Ureter (tissue), 1 donor: ENCODE measurements around the gene CCNYL1. TPM values are rescaled to one million over a fixed set of nuclear protein-coding genes. Genes with fewer than 3 reads are reported as not detected.
"Not testable (repeated sequence)": the region's sequence is repeated elsewhere in the genome, so short reads cannot be mapped to it uniquely, and the experiment has no call there.

Experiments used
- DNase-seq: peaks from one replicate; pipeline ENCODE4 v3.0.0-alpha.2; 2020; ENCODE audit warnings: low spot score
- total RNA-seq: library from RNA; stranded (reverse); gene quantifications from one replicate; pipeline ENCODE4 v1.2.4, GENCODE V29; 2023
- donor health status: DM: yes; HTN: yes; CAD: no.

CCNYL1 gene
- total RNA-seq, 1 donor from 2014 or later, result 21.1 TPM

DNA sequence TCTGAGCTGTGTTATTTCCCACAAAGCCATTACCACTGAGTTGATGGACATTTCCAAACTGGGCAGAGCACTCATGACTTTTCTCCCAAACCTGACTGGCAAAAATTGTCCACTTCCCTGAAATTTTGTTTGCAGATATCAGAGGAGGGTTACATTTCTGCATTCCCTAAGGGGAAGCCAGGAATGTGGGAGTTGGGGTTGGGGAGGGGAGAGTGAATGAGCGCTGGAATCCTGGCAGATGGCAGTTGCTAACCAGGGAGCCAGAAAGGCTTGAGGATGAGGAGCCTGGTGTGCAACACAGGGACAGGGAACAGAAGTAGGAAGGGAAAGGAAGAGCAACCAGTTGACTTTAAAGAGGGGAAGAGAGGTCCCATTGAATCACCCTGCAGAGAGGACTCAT is 14.0 kb upstream of the CCNYL1 start:
- DNase-seq, result no peak

- no peak for DNase-seq
Observed at GRCh38 chr2:207698301-207698700, 13.1 kb upstream of the CCNYL1 start.

DNA sequence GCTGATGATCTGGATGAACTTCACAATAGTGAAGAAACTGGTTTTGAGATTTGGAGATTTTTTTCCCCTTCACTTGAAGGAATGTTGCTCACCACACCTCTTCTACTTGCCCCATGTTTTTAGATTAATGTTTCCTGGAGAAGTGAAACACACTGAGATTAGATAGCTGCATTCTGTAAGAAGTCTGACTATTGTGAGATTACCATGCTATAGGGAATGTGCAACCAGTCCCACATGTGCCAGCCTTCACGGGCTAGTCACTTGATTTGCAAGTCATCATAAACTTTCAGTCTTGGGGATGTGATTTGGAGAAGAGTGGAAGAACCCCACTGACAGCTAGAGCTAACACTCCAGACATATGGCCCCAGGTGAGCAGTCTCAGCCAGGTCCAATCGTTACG is 7.4 kb upstream of the CCNYL1 start:
- DNase-seq, result no peak

DNA sequence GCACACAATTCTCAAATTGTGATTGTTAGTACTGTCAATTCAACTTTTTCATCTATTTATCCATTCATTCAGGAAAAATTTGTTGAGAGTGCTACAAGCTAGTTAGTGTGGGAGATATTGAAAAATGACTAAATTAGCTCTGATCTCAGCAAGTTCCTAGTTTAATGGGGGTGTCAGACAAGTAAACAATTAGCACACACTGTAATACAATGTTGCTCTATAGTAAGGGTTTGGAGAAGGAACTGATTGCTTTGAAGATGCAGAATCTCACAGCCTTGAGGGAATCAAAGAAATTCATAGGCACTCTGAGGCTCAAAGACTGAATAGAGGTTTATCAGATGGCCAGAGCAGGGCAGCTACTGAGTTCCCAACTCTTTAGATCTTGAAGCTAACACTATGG is 6.8 kb upstream of the CCNYL1 start:
- DNase-seq, result no peak

- no peak for DNase-seq
Observed at GRCh38 chr2:207706936-207707860, 4.2 kb upstream of the CCNYL1 start.

DNA sequence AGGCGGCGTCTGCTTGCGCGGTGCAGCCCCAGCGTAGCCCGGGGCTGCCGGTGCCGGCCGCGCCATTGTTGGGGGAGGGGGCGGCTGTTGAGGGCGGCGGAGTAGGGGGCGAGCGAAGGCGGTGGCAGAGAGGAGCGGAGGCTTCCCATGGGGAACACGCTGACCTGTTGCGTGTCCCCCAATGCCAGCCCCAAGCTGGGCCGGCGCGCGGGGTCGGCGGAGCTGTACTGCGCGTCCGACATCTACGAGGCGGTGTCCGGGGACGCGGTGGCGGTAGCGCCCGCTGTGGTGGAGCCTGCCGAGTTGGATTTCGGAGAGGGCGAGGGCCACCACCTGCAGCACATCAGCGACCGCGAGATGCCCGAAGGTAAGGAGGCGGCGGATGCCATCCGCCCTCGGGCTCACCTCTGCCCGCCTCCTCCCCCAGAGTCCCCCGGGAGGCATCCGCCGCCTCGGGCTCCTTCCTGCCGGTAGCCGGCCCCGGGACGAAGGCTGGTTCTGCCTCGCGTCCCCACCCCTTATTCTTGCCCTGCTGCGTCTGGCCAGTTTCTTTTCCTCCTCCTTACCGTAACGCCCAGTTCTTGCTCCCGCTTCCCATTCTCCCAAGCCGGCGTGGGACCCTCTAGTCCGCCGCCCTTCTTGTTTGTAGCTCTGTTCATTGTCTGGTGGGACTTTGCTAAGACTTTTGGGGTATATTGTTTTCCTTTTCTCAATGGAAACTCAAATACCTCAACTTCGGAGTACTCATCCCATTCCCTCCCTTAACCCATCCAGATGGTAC is 500 bp downstream of the CCNYL1 start:
- DNase-seq, result peak; percentile 57

DNA sequence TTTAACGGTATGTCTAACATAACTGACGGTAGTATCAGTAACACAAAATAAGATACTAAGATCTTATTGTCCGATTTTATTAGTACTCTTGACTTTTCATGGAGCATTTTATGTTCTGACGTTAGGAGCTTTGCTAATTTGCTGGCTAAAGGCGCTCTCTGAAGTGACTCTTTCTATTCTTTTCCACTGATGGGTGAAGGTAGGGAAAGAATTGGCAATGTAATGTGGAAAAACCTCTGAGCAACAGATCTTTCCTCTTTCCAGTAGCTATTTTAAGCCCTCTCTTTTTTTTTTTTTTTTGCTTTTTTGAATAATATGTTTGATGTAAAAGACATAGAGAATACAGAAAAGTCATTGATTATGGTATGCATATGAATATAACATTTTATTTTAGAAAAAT is 4.6 kb downstream of the CCNYL1 start:
- DNase-seq, result no peak

DNA sequence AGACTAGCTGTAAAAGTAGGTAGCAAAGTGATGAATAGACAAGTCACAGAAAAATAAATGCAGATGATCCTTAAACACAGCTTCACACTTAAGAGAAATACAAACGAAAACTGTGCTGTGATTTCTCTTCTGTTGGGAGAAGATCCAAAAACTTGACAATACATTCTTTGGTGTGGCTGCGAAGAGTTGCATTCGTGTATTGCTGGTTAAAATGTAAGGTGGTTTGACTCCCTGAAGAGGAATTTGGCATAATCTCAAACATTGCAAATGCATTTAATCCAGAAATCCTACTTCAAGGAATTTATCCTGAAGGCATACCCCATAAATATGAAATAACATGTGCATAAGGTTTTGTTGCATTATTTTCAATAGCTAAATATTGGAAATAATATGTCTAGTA is 7.1 kb downstream of the CCNYL1 start:
- no peak for DNase-seq

GRCh38 chr2:207719008-207719407 is 7.6 kb downstream of the CCNYL1 start:
- DNase-seq, result no peak

GRCh38 chr2:207719655-207720054 is 8.2 kb downstream of the CCNYL1 start:
- DNase-seq, result not testable (repeated sequence)

DNA sequence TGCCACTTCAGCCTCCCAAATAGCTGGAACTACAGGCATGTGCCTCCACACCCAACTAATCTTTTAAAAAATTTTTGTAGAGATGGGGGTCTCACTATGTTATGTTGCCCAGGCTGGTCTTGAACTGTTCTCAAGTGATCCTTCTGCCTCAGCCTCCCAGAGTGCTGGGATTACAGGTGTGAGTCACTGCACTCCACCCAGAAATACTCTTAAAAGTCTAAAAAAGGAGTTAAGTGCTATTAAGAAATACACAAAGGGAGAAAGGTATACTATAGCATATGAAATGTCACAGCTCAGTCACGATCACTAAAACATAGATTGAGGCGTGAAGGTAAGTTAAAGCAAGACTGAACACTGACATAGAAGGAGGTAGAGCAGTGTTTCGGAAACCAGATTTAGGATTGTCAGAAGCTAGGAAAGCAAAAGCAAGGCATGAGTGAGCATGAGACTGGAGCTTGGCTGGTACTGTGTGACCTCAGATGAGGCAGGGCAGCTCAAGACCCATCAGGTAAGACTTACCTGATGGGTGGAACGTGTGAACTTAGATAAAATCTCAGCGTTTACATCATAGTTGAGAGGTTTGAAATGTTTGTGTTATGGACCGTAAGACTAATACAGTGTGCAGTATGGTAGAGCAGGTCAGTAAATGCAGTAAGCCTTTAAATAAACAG is 9.2 kb downstream of the CCNYL1 start:
- no peak for DNase-seq

- DNase-seq, result no peak
Observed at GRCh38 chr2:207722773-207723424, 11.5 kb downstream of the CCNYL1 start.

- not testable (repeated sequence) for DNase-seq
Observed at GRCh38 chr2:207723425-207723787, 12.0 kb downstream of the CCNYL1 start.

GRCh38 chr2:207724113-207724512 is 12.7 kb downstream of the CCNYL1 start:
- no peak for DNase-seq

DNA sequence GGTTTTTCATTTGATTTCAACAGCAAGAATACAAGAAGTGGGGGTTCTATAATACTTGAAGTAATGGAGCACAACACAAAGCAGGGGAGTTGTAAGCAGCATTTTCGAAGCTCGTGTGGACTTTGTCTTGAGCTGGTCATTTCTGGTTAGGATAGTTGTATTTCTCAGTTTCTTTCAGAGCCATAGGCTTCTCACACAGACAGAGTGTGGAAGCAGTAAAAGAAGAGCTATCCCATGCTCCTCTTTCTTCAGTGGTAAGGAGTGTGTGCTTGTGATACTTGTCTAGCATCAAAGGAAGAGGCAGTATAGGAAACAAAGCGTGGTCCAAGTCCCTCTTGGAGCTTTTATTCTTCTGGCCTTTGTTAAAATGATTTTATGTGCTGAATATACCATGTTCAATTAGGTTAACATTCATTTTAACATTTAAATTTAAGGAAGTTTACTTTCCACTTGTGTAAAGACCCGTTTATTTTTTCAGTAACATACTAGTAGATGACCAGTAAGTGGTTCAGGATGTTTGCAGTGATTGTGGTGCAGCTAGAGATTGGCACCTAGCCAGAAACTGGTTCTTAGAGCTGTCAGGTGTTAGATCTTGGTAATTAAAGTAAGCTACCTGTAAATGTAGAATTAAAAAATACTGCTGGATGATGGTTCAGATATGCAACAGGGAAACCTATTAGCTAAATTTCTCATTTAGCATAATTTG is 14.6 kb downstream of the CCNYL1 start:
- no peak for DNase-seq

DNA sequence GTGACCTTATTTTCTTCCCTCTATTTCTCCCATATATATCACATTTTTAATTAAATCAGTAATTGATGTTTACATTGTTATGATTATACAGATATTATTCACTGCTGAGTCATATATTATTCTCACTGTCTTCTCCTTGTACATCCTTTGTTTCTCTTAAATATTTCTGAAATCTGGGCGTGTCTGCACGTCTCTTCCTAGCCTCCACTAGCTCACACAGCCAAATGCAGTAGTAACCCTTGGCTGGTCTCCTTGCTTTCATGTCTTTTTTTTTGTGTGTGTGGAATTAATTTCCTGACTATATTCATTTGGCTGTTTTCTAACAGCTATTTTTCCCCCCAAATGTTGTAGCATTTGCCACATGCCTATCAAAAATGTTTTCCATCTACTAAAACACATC is 15.8 kb downstream of the CCNYL1 start:
- no peak for DNase-seq

DNA sequence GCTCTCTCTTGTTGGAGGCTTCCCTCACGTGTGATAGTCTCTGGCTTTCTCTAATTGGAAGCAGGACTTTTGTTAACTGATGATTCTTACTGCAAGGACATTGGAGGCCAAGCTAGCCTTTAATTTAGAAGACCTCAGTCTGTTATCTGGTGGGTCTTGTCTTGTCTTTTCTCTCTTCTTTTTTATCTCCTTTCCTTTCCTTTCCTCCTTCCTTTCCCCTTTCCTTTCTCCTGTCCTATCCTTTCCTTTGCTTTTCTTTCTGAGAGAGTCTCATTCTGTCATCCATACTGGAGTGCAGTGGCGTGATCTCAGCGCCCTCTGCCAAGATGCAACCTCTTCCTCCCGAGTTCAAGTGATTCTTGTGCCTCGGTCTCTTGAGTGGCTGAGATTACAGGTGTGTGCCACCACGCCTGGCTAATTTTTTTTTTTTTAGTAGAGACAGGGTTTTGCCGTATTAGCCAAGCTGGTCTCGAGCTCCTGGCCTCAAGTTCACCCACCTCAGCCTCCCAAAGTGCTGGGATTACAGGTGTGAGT is 18.1 kb downstream of the CCNYL1 start:
- no peak for DNase-seq

- no peak for DNase-seq
Observed at GRCh38 chr2:207731138-207731537, 19.7 kb downstream of the CCNYL1 start.

DNA sequence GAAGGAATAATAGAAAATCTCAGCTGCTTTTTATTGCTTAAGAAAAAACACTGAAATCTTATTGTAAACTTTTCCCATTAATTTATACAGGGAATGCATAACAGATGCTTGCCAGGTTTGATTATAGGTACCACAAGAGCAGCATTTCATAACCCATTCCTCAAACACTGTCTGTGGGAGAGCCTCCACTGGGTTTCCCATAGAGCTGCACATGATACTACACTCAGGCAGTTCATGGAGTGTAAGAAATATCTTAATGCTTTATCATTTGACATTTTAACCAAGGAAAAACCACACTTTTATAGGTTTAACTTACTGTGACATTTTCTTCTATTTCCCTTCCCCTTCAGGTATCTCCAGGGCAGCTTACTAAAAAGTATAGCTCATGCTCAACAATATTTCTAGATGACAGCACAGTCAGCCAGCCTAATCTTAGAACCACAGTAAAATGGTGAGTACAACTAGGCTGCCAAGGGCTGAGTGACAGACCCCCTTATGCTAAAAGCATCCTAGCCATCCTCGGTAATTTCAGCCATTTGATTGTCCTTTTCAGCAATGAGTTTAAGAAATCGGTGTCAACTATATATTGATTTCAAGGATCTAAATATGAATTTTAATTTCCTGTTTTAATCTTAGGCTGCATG is 22.3 kb downstream of the CCNYL1 start:
- DNase-seq, result no peak

GRCh38 chr2:207734264-207734635 is 22.8 kb downstream of the CCNYL1 start:
- no peak for DNase-seq
